Measurements from ENCODE around the gene CDC42EP2.

CDC42EP2 gene

GRCh38 chr11:65340226-65340625, 25.6 kb downstream of the CDC42EP2 start:
- H3K27me3 ChIP-seq: no peaks in the 10 kb centered on the region
- TF ChIP-seq, protein P1, sequence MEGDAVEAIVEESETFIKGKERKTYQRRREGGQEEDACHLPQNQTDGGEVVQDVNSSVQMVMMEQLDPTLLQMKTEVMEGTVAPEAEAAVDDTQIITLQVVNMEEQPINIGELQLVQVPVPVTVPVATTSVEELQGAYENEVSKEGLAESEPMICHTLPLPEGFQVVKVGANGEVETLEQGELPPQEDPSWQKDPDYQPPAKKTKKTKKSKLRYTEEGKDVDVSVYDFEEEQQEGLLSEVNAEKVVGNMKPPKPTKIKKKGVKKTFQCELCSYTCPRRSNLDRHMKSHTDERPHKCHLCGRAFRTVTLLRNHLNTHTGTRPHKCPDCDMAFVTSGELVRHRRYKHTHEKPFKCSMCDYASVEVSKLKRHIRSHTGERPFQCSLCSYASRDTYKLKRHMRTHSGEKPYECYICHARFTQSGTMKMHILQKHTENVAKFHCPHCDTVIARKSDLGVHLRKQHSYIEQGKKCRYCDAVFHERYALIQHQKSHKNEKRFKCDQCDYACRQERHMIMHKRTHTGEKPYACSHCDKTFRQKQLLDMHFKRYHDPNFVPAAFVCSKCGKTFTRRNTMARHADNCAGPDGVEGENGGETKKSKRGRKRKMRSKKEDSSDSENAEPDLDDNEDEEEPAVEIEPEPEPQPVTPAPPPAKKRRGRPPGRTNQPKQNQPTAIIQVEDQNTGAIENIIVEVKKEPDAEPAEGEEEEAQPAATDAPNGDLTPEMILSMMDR (IDR thresholded peaks at IDR 0.05; ENCODE audit: low read depth, low read length): no peak
- no peak for DNase-seq
- H3K4me3 ChIP-seq (ENCODE audit: low read depth, low read length): no peak overlapping the region
- H3K36me3 ChIP-seq: peaks cover 14% of the 10 kb centered on the region
- no peaks in the 10 kb centered on the region for H3K4me1 ChIP-seq
- no peaks in the 10 kb centered on the region for H3K9me3 ChIP-seq

DNA sequence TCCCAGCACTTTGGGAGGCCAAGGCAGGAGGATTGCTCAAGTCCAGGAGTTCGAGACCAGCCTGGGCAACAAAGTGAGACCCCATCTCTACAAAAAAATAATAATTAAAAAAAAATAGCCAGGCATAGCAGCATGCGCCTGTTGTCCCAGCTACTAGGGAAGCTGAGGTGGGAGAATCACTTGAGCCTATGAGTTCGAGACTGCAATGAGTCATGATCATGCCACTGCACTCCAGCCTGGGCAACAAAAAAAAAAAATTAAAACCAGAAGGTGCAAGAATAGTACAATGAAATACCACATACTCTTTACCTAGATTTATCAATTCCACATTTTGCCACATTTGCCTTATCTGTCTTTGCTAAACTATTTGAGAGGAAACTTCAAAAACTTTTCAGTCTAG, 27.2 kb downstream of the CDC42EP2 start:
- Histone ChIP-seq H3K27me3 (no peaks in the 10 kb centered on the region), H3K4me1 (no peaks in the 10 kb centered on the region), H3K36me3 (peaks cover 21% of the 10 kb centered on the region), H3K9me3 (no peaks in the 10 kb centered on the region), H3K4me3 (ENCODE audit: low read depth, low read length) (no peak overlapping the region)
- DNase-seq: no peak
- TF ChIP-seq, protein P1 (IDR thresholded peaks at IDR 0.05; ENCODE audit: low read depth, low read length): no peak

- H3K4me1 ChIP-seq: peaks cover 4% of the 10 kb centered on the region
- DNase-seq: no peak
- no peaks in the 10 kb centered on the region for H3K9me3 ChIP-seq
- no peak overlapping the region for H3K4me3 ChIP-seq (ENCODE audit: low read depth, low read length)
- TF ChIP-seq, protein P1 (IDR thresholded peaks at IDR 0.05; ENCODE audit: low read depth, low read length): no peak
- H3K27me3 ChIP-seq: no peaks in the 10 kb centered on the region
- H3K36me3 ChIP-seq: peaks cover 7% of the 10 kb centered on the region; the same call in 1 of the 2 replicates
These were observed 36.8 kb downstream of the CDC42EP2 start for GRCh38 chr11:65351511-65351910.

DNA sequence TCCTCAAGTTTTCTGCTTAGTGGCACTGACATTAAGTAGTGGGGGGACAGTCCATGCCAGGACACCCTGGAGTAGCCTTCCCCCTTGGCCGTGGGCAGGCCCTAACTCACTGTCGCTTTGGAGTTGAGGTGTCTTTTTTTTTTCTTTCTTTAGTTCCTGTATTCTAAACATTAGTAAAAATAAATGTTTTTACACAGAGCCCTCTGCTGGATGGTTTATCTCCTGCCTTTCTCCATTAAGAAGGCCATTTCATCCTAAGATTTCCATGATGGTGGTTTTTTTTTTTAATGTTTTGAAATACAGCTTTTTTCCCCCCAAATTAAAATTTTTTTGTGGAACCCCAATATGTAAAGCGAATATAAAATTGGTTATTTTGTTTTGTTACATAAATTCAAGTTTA, 38.1 kb downstream of the CDC42EP2 start:
- TF ChIP-seq, protein P1 (IDR thresholded peaks at IDR 0.05; ENCODE audit: low read depth, low read length): peak; percentile 31
- H3K36me3 ChIP-seq: peaks cover 6% of the 10 kb centered on the region; the same call in 1 of the 2 replicates
- no peaks in the 10 kb centered on the region for H3K27me3 ChIP-seq
- no peaks in the 10 kb centered on the region for H3K9me3 ChIP-seq
- H3K4me1 ChIP-seq: peaks cover 4% of the 10 kb centered on the region
- no peak for DNase-seq
- H3K4me3 ChIP-seq (ENCODE audit: low read depth, low read length): no peak overlapping the region

DNA sequence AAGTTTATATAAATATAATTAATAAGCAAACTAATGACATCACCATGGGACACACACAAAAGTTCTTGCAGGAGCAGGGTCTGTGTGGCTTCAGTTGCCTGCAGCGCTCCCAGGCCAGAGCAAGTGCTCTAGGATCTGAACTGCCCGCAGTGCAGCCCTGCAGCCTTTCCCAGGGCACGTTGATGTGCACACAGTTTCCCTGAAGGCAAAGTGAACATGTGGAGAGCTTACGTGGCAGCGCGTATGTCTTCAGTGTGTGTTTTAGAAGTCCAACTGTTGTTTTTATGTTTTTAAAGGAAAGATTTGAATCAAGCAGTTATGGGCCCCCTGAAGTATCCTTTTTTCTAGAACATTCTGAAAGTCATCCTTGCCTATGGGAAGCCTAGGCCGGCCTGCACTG, 38.7 kb downstream of the CDC42EP2 start:
- no peaks in the 10 kb centered on the region for H3K27me3 ChIP-seq
- H3K9me3 ChIP-seq: no peaks in the 10 kb centered on the region
- peaks cover 6% of the 10 kb centered on the region; the same call in 1 of the 2 replicates for H3K36me3 ChIP-seq
- H3K4me3 ChIP-seq (ENCODE audit: low read depth, low read length): no peak overlapping the region
- TF ChIP-seq, protein P1 (IDR thresholded peaks at IDR 0.05; ENCODE audit: low read depth, low read length): no peak
- H3K4me1 ChIP-seq: peaks cover 7% of the 10 kb centered on the region
- no peak for DNase-seq

- Histone ChIP-seq H3K36me3 (peaks cover 3% of the 10 kb centered on the region; the same call in 1 of the 2 replicates), H3K4me1 (peaks cover 7% of the 10 kb centered on the region), H3K4me3 (ENCODE audit: low read depth, low read length) (peak overlapping the region; percentile 52), H3K9me3 (no peaks in the 10 kb centered on the region), H3K27me3 (no peaks in the 10 kb centered on the region)
- no peak for DNase-seq
- TF ChIP-seq, protein P1 (IDR thresholded peaks at IDR 0.05; ENCODE audit: low read depth, low read length): no peak
These were observed 39.2 kb downstream of the CDC42EP2 start for GRCh38 chr11:65353900-65354264.

Data from BE2C (cell line).